ENCODE data around the gene ERN1. TPM values are rescaled to one million over a fixed set of nuclear protein-coding genes. Genes with fewer than 3 reads are reported as not detected.
A peak's percentile ranks its signal among the peaks of the same experiment; 100 is the strongest.

Gene ERN1
- total RNA-seq, 4 donors from 2014 or later, result 8.4 to 12.8 (median 12.1) TPM

GRCh38 chr17:64138441-64138840, 8.5 kb upstream of the ERN1 start:
- ATAC-seq, result no peak
- Histone ChIP-seq H3K27me3 (no peaks in the 10 kb centered on the region), H3K4me3 (no peak overlapping the region), H3K9me3 (no peaks in the 10 kb centered on the region), H3K4me1 (no peaks in the 10 kb centered on the region), H3K27ac (no peak overlapping the region), H3K36me3 (no peaks in the 10 kb centered on the region)
- TF ChIP-seq EP300 (IDR thresholded peaks at IDR 0.05) (no peak), POLR2A (IDR thresholded peaks at IDR 0.05) (no peak), POLR2AphosphoS5 (IDR thresholded peaks at IDR 0.05) (no peak)
- TF ChIP-seq, protein P1, sequence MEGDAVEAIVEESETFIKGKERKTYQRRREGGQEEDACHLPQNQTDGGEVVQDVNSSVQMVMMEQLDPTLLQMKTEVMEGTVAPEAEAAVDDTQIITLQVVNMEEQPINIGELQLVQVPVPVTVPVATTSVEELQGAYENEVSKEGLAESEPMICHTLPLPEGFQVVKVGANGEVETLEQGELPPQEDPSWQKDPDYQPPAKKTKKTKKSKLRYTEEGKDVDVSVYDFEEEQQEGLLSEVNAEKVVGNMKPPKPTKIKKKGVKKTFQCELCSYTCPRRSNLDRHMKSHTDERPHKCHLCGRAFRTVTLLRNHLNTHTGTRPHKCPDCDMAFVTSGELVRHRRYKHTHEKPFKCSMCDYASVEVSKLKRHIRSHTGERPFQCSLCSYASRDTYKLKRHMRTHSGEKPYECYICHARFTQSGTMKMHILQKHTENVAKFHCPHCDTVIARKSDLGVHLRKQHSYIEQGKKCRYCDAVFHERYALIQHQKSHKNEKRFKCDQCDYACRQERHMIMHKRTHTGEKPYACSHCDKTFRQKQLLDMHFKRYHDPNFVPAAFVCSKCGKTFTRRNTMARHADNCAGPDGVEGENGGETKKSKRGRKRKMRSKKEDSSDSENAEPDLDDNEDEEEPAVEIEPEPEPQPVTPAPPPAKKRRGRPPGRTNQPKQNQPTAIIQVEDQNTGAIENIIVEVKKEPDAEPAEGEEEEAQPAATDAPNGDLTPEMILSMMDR (IDR thresholded peaks at IDR 0.05), result no peak
- 51 to 60% methylated on average over 2 of the region's 2 CpGs for WGBS, 2 donors (ENCODE audit: low coverage in 1 of 2)

- WGBS, 2 donors (ENCODE audit: low coverage in 1 of 2), result 40 to 60% methylated on average over 5 to 6 of the region's 6 CpGs
- no peaks in the 10 kb centered on the region for H3K27me3 ChIP-seq
- TF ChIP-seq POLR2A (IDR thresholded peaks at IDR 0.05), result no peak
- no peak for TF ChIP-seq EP300 (IDR thresholded peaks at IDR 0.05)
- TF ChIP-seq POLR2AphosphoS5 (IDR thresholded peaks at IDR 0.05), result no peak
- TF ChIP-seq, protein P1 (IDR thresholded peaks at IDR 0.05), result no peak
- H3K36me3 ChIP-seq, result no peaks in the 10 kb centered on the region
- H3K4me3 ChIP-seq, result no peak overlapping the region
- H3K9me3 ChIP-seq, result no peaks in the 10 kb centered on the region
- peaks cover 0 to 21% (median 0%) of the 10 kb centered on the region in 3 donors for H3K4me1 ChIP-seq
- ATAC-seq, result no peak
- no peak overlapping the region for H3K27ac ChIP-seq
Measured at GRCh38 chr17:64135000-64135399, 5.1 kb upstream of the ERN1 start.

GRCh38 chr17:64134216-64134970, 4.4 kb upstream of the ERN1 start:
- no peaks in the 10 kb centered on the region for H3K27me3 ChIP-seq
- no peaks in the 10 kb centered on the region for H3K36me3 ChIP-seq
- H3K4me3 ChIP-seq, result no peak overlapping the region
- 89 to 92% methylated on average over 4 to 6 of the region's 6 CpGs for WGBS, 2 donors (ENCODE audit: low coverage in 1 of 2)
- TF ChIP-seq POLR2A (IDR thresholded peaks at IDR 0.05) (no peak), POLR2AphosphoS5 (IDR thresholded peaks at IDR 0.05) (no peak), EP300 (IDR thresholded peaks at IDR 0.05) (no peak)
- TF ChIP-seq, protein P1 (IDR thresholded peaks at IDR 0.05), result no peak
- H3K27ac ChIP-seq, result no peak overlapping the region
- H3K4me1 ChIP-seq, result peaks cover 0 to 21% (median 0%) of the 10 kb centered on the region in 3 donors
- no peak for ATAC-seq
- no peaks in the 10 kb centered on the region for H3K9me3 ChIP-seq

DNA sequence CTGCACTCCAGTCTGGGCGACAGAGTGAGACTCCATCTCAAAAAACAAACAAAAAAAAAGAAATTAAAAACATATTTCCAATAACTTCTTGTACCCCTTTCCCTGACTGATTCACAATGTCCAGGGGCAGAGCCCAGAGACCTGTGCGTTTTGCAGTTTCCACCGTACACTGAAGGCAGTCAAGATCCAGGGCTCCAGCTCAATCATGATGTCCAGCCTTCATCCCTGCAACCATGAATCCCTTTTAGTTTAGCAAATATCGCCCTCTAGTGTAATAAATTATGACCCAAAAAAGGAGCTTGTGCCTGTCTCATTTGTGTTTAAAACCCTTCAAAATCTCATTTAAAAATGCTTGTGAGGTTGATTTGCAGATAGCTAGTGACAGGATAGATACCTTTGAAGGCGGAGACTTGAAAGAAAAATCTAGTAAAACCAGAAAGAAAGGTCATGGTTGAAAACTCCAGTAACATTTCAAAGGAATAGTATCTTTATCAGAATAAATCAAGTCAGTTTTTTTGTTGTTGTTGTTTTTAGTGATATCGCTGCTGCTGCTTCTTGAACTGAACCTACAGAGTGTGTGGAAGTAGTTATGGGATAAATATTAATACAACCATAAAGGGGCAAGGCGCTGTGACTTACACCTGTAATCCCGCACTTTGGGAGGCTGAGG, 3.7 kb upstream of the ERN1 start:
- H3K9me3 ChIP-seq, result no peaks in the 10 kb centered on the region
- H3K27ac ChIP-seq, result no peak overlapping the region
- no peaks in the 10 kb centered on the region for H3K27me3 ChIP-seq
- TF ChIP-seq POLR2AphosphoS5 (IDR thresholded peaks at IDR 0.05) (no peak), EP300 (IDR thresholded peaks at IDR 0.05) (no peak)
- TF ChIP-seq, protein P1 (IDR thresholded peaks at IDR 0.05), result peak; percentile 49 to 76 (median 66)
- no peaks in the 10 kb centered on the region for H3K36me3 ChIP-seq
- WGBS, 2 donors (ENCODE audit: low coverage in 1 of 2), result 41 to 56% methylated on average over 6 to 8 of the region's 8 CpGs
- no peak for ATAC-seq
- no peak overlapping the region for H3K4me3 ChIP-seq
- peaks cover 0 to 26% (median 3%) of the 10 kb centered on the region in 3 donors for H3K4me1 ChIP-seq

All from gastroesophageal sphincter (tissue), 4 donors.